Measurements from ENCODE around the gene WASL. TPM values are rescaled to one million over a fixed set of nuclear protein-coding genes. Genes with fewer than 3 reads are reported as not detected.
A peak's percentile ranks its signal among the peaks of the same experiment; 100 is the strongest.

WASL gene
- total and polyA plus RNA-seq, 7 donors: 32.4 to 80.5 (median 43.4) TPM

DNA sequence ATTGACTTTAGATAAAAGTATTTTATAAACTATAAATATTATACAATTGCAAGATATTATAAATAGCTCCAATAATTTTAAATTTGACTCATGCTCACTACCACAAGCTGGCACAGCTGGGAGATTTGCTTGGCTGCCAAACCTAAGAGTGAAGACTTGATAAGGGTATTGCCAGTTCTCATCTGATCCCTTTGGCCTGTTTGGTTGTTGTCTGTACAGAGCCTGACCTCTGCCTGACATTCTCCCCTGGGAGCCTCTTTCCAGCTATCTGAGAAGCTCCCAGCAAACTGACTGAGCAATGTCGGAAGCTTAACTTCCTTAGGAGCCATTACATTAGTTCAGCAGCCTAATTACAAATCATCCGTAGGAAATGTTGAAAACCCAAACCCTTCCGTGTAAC lies 103.3 kb downstream of the WASL start:
- Histone ChIP-seq H3K4me3 (no peak overlapping the region), H3K27me3 (no peaks in the 10 kb centered on the region), H3K27ac (no peak overlapping the region), H3K9me3 (no peaks in the 10 kb centered on the region), H3K4me1 (peaks cover 0 to 17% (median 12%) of the 10 kb centered on the region in 4 donors), H3K36me3 (no peaks in the 10 kb centered on the region)
- DNase-seq: no peak
- intact Hi-C loops (cut with DNase I): no loop called here
- WGBS, 2 donors: 72 to 87% methylated on average over 3 of the region's 3 CpGs
- TF ChIP-seq, protein P1, sequence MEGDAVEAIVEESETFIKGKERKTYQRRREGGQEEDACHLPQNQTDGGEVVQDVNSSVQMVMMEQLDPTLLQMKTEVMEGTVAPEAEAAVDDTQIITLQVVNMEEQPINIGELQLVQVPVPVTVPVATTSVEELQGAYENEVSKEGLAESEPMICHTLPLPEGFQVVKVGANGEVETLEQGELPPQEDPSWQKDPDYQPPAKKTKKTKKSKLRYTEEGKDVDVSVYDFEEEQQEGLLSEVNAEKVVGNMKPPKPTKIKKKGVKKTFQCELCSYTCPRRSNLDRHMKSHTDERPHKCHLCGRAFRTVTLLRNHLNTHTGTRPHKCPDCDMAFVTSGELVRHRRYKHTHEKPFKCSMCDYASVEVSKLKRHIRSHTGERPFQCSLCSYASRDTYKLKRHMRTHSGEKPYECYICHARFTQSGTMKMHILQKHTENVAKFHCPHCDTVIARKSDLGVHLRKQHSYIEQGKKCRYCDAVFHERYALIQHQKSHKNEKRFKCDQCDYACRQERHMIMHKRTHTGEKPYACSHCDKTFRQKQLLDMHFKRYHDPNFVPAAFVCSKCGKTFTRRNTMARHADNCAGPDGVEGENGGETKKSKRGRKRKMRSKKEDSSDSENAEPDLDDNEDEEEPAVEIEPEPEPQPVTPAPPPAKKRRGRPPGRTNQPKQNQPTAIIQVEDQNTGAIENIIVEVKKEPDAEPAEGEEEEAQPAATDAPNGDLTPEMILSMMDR (IDR thresholded peaks at IDR 0.05): no peak
- TF ChIP-seq EP300 (IDR thresholded peaks at IDR 0.05) (no peak), POLR2A (IDR thresholded peaks at IDR 0.05) (no peak)

DNA sequence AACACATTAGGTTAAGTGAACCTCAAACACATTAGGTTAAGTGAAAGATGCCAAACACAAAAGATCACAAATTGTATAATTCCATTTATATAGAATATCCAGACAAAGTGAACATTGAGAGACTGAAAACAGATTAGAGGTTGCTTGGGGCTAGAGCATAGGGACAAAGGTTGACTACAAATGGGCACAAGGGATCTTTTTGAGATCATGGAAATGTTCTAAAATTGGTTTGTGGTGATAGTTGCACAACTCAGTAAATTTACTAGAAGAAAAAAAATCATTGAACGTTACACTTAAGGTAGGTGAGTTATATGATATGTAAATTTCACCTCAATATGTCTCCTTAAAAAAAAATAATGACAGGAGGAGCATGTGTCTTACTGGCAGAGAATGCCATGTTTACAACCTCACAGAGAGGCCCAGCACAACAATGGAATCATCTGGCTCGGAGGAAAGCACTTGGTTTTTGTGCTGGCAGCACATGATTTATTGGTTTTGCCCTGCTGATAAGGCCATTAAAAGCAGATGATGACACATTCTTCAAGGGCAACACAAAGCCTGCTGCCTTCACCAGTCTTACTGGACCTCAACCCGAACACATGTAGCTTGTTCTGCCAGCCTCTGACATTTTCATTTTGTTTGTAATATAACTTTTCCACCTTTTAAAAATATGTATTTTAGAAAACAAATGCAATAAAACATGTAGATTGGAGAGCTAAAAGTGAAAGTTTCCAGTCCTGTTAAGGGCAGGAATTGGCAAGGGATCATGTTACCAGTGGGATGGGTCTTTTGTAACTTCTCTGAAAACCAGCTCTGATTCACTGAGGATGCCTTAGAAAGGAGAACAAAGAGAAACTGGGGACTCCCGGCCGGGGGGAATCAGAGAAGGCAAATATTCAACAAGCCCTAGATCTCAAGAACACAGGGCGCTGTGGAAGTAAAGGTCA lies 105.0 kb downstream of the WASL start:
- Histone ChIP-seq H3K4me3 (peak overlapping the region in 3 of 4 donors; percentile 5 to 13 (median 9)), H3K4me1 (peaks cover 0 to 17% (median 12%) of the 10 kb centered on the region in 4 donors), H3K27me3 (no peaks in the 10 kb centered on the region), H3K36me3 (no peaks in the 10 kb centered on the region), H3K9me3 (no peaks in the 10 kb centered on the region), H3K27ac (peak overlapping the region in 3 of 4 donors; percentile 16 to 61 (median 22))
- 32 to 35% methylated on average over 6 of the region's 6 CpGs for WGBS, 2 donors
- DNase-seq: no peak
- TF ChIP-seq POLR2A (IDR thresholded peaks at IDR 0.05) (no peak), POLR2AphosphoS5 (IDR thresholded peaks at IDR 0.05) (peak in 1 of 4 donors; percentile 20)
- intact Hi-C loops (cut with DNase I): no loop called here

DNA sequence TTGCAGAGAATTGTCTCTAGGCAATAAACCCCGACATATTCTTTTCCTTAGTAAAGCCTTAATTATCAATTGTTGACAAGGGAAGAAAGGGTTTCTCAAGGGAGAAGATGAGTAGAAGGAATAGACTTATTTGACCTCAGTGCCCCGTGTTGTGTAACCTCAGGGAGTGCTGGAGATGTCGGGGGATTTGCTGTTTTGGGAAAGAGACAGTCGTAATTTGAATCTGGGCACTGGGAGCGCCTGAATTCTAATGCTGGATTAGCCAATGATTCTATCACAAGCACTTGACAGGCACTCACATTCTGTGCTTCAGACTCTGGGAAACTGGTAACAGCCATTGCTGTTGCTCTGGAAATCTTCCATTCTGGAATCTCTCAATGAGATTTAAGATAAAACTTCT lies 106.9 kb downstream of the WASL start:
- DNase-seq: no peak
- H3K27me3 ChIP-seq: no peaks in the 10 kb centered on the region
- intact Hi-C loops (cut with DNase I): no loop called here
- WGBS, 2 donors: 91 to 92% methylated on average over 5 of the region's 5 CpGs
- no peaks in the 10 kb centered on the region for H3K36me3 ChIP-seq
- no peak overlapping the region for H3K4me3 ChIP-seq
- H3K27ac ChIP-seq: no peak overlapping the region
- TF ChIP-seq POLR2A (IDR thresholded peaks at IDR 0.05) (no peak), POLR2AphosphoS5 (IDR thresholded peaks at IDR 0.05) (no peak)
- TF ChIP-seq, protein P1 (IDR thresholded peaks at IDR 0.05): no peak
- no peaks in the 10 kb centered on the region for H3K9me3 ChIP-seq
- peaks cover 0 to 17% (median 12%) of the 10 kb centered on the region in 4 donors for H3K4me1 ChIP-seq

DNA sequence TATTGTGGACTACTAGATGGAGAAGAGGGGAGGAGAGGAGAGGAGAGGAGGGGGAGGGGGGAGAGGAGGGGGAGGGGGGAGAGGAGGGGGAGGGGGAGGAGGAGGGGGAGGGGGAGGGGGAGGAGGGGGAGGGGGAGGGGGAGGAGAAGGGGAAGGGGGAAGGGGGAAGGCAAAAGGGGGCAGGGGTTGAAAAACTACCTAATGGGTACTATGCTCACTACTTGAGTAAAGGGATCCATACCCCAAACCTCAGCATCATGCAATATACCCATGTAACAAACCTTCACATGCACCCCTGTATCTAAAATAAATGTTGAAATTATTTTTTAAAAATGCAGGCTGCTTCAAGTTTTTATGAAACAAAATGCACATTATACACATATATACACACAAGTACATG lies 108.2 kb downstream of the WASL start:
- Histone ChIP-seq H3K27me3 (no peaks in the 10 kb centered on the region), H3K4me1 (peaks cover 0 to 17% (median 12%) of the 10 kb centered on the region in 4 donors), H3K4me3 (no peak overlapping the region), H3K27ac (no peak overlapping the region), H3K36me3 (no peaks in the 10 kb centered on the region), H3K9me3 (no peaks in the 10 kb centered on the region)
- TF ChIP-seq, protein P1 (IDR thresholded peaks at IDR 0.05): no peak
- no peak for TF ChIP-seq POLR2A (IDR thresholded peaks at IDR 0.05)
- no peak for TF ChIP-seq EP300 (IDR thresholded peaks at IDR 0.05)
- TF ChIP-seq POLR2AphosphoS5 (IDR thresholded peaks at IDR 0.05): no peak
- no peak for DNase-seq
- intact Hi-C loops (cut with DNase I): no loop called here

DNA sequence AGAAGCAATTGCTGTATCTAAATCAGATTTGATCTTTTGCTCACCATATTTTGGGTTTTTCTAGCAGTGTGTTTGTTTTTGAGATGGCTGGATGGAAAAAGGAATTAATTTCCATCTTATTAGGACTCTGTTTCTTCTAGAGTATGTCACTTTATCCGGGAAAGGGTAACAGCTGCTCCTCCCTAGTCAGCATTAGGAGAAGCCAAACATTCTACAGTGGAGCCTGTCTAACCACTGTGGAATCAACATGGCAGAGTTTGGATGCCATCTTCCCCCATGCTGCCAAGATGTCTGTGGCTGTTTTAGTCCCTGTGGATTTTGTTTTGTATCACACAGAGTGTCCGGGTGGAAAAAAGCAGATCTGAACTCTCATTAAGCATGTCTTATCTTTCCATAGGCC lies 109.2 kb downstream of the WASL start:
- Histone ChIP-seq H3K4me1 (peaks cover 0 to 17% (median 12%) of the 10 kb centered on the region in 4 donors), H3K9me3 (no peaks in the 10 kb centered on the region), H3K27ac (no peak overlapping the region), H3K4me3 (no peak overlapping the region), H3K27me3 (no peaks in the 10 kb centered on the region), H3K36me3 (no peaks in the 10 kb centered on the region)
- TF ChIP-seq, protein P1 (IDR thresholded peaks at IDR 0.05): no peak
- TF ChIP-seq POLR2A (IDR thresholded peaks at IDR 0.05): no peak
- no peak for TF ChIP-seq EP300 (IDR thresholded peaks at IDR 0.05)
- TF ChIP-seq POLR2AphosphoS5 (IDR thresholded peaks at IDR 0.05): no peak
- no peak for DNase-seq
- WGBS, 2 donors: 89 to 90% methylated on average over 2 of the region's 2 CpGs
- intact Hi-C loops (cut with DNase I): loop anchor here (5.0 kb wide), 1 partner anchor 228 kb away; no protein-coding TSS in a partner anchor
